Colon (tissue), 2 donors: ENCODE data around the gene ADAP1.
"Not testable (repeated sequence)": the region's sequence is repeated elsewhere in the genome, so short reads cannot be mapped to it uniquely, and the experiment has no call there.

Experiments used
- FAIRE-seq: peaks from 2 replicates; lab custom pipeline; 2012; peaks lifted over from hg19 to GRCh38; lab: Jason Lieb, UNC
- donor health status: control.
- donor health status: control.

Gene ADAP1, protein sequence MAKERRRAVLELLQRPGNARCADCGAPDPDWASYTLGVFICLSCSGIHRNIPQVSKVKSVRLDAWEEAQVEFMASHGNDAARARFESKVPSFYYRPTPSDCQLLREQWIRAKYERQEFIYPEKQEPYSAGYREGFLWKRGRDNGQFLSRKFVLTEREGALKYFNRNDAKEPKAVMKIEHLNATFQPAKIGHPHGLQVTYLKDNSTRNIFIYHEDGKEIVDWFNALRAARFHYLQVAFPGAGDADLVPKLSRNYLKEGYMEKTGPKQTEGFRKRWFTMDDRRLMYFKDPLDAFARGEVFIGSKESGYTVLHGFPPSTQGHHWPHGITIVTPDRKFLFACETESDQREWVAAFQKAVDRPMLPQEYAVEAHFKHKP

GRCh38 chr7:954330-955238 lies at the start of gene ADAP1:
ADAP1 (minus strand) TSS chr7:954680; CDS start chr7:954477, 203 bp downstream.
- FAIRE-seq: no peak

DNA sequence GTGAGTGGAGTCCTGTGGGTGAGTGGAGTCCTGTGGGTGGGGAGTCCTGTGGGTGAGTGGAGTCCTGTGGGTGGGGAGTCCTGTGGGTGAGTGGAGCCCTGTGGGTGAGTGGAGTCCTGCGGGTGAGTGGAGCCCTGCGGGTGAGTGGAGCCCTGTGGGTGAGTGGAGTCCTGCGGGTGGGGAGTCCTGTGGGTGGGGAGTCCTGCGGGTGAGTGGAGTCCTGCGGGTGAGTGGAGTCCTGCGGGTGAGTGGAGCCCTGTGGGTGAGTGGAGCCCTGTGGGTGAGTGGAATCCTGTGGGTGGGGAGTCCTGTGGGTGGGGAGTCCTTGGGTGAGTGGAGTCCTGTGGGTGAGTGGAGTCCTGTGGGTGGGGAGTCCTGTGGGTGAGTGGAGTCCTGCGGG lies 48.0 kb upstream of the ADAP1 start:
- not testable (repeated sequence) for FAIRE-seq

- FAIRE-seq: not testable (repeated sequence)
These were observed 47.5 kb upstream of the ADAP1 start for GRCh38 chr7:1002026-1002425.

DNA sequence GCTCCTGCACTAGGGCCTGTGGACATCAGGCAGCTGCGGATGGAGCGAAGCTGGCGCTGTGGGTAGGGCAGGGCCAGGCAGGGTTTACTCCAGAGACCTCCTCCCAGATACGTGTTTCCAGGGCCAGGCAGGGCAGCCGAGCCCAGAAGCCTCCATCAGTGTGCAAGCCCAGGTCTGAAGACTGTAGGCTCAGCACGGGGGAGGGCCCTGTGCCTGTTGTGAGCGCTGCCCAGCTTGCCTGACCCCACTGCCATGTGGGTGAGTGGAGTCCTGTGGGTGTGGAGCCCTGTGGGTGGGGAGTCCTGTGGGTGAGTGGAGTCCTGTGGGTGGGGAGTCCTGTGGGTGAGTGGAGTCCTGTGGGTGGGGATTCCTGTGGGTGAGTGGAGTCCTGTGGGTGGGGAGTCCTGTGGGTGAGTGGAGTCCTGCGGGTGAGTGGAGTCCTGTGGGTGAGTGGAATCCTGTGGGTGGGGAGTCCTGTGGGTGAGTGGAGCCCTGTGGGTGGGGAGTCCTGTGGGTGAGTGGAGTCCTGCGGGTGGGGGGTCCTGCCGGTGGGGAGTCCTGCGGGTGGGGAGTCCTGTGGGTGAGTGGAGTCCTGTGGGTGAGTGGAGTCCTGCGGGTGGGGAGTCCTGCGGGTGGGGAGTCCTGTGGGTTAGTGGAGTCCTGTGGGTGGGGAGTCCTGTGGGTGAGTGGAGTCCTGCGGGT lies 46.7 kb upstream of the ADAP1 start:
- not testable (repeated sequence) for FAIRE-seq

GRCh38 chr7:999941-1000935 lies 45.8 kb upstream of the ADAP1 start:
- no peak for FAIRE-seq

DNA sequence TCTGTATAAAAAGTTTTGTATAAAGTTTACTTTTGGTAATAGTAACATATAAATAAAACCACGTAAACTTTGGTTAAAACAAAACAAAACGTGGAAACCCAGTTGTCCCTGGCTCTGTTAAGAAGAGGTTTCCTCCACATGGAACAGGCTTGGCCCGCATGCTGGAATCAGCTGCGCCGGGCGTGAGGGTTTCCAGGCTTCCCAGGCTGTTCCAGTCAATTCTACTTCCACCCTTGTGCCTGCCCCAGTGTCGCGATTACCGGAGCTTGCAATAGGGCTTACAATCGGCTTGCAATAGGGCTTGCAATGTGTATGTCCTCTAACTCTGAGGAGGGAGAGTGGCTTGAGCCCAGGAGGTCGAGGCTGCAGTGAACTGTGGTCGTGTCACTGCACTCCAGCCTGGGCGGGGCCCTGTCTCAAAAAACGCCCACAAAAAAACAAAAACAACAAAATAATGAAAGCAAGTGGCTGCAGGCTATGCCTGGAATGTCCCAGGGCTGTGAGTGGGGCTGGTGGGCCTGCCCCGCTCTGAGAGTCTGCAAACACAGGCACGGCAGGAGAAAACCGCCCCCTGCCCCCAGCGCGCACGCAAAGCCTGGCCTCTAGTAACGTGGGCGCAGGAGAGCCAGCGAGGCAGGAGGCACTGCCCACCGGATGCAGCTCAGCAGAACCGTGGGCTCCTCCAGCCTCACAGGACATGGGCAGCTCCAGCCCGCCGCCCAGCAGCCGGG lies 44.8 kb upstream of the ADAP1 start:
- no peak for FAIRE-seq

DNA sequence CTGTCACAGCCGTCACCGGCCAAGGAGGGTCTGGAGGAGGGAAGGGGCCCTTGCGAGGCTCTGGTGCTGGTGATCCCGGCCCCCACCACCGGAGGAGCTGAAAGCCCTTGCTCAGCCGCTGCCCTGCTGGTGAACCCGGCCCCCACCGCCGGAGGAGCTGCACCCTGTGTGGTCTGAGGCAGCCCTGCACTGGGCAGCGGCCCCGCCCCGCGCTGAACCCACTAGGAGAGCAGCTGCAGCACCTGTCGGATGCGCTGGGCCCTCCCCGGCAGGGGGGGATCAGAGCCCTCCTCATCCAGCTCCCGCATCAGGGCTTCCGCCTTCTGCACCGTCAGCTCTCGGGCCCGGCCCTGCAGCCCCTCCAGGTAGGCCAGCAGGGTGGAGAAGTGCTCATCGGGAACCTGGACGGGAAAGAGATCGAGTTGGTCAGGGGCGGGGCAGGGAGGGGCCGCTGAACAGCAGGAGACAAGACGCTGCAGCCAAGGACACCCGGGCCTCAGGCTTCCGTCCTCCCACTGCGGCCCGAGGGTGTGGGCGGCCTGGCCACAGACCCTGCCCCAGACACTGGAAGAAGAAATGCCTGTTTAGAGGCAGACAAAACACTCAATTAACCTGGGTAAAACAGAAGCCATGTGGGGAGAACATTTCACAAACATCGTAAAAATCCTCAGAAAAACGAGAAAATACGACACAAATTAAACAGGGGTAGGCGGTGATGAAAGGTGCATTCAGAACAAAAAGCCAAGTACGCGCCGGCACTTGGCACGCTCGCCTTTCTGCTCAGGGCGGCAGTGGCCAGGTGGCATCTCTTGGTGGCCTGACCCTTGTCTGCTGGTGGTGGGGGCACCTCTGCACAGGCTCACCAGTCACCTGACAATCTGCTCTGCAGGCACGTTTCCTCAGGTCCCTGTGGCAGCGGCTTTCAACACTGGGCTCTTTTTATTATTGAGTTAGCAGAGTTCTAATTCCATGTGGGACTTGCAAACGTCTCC lies 43.2 kb upstream of the ADAP1 start:
- FAIRE-seq: no peak

- no peak for FAIRE-seq
These were observed 41.8 kb upstream of the ADAP1 start for GRCh38 chr7:996079-996872.

- no peak for FAIRE-seq
These were observed 41.1 kb upstream of the ADAP1 start for GRCh38 chr7:995571-995970.

DNA sequence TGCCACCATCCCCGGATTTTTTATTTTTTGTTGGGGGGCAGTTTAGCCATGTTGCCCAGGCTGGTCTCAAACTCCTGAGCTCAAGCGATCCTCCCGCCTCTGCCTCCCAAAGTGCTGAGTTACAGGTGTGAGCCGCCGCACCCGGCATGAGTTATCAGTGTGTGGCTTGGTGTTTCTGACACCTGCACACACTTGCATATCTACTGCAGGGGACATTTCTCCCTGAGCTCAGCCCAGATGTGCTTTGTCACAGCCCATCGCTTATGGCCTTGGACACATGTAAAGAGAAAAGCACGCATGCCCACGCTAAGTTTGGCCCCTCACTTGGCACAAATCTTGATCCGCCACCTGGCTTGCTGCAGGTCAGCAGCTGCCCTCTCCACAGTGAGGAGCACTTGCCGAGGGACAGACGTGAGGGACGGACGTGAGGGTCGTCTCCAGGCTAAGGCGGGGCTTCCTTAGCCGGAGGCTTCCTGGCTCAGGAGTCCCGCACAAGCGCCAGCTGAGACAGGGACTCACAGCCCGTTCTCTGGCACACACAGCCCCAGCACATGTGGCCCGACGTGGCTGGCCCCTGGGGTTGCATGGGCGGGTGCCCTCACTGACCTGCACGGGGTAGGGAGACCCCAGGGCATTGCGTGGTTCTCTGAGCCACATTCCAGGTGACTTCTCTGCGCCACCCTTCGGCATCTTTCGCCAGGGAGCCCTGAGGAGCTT lies 40.3 kb upstream of the ADAP1 start:
- FAIRE-seq: no peak

DNA sequence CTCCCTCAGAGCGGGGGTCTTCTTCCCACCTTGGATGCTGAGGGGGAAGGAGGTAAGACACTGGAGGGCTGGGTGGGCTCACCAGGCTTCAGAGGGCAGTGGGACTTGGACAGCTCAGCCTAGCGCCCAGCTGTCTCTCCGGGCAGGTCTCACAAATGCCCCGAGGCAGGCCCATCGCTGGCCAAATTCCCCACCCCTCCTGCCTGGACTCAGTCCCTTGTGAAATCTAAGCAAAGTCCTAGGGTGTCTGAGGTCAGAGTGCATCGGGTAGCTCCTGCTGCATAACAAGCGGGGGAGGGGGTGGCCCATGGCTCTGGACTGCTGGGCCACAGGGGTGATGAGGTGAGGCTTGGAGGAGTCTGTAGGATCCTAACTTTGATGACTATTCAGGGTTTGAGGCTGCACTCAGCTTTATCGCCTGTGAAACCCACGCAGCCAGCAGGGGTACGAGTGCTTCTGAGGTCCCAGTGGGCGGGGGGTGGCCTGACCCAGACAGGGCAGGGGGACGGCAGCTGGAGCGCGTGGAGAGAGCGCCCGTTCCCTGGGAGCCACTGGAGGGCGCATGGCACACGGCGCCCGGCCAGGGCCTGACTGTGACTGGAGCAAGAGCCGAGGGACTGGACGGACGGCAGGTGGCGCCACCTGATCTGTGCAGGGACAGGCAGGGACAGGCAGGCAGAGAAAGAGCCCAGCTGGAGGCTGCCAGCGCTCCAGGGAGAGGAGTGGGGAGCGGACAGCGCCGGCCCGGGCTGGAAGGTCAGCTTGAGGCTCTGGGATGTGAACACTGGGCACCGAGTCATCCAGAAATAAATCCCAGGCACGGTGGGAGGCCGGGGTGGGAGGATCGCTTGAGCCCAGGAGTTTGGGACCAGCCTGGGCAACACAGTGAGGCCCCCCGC lies 38.5 kb upstream of the ADAP1 start:
- FAIRE-seq: no peak

- FAIRE-seq: no peak
These were observed 37.5 kb upstream of the ADAP1 start for GRCh38 chr7:991729-992656.

GRCh38 chr7:990933-991728 lies 36.7 kb upstream of the ADAP1 start:
- FAIRE-seq: no peak

DNA sequence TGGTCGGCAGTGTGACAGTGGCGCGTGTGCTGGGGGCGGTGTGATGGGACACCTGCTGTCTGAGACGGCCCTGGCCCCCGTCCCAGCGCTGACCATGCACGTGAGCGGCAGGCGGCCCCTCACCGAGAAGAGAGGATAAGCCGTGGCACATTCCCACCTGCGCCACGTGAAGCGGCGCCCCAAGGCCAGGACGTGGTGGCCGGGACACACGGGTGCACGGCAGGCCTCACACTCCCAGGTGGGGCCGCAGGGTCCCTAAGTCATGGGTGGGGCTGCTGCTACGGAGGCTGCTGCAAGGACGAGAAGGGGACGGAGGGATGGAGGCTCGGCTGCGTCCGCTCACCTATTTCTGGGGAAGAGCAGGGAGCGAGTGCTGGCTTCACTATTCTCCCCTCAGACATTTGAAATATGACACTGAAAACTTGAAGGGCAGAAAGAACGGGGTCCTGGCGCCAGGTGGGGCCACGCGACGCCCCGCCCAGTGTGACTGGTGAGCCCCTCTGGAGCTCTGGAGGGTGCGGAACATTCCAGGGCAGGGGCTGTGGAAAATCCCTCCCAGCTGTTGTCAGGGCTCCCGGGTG lies 36.0 kb upstream of the ADAP1 start:
- no peak for FAIRE-seq
